Mesendoderm (in vitro differentiated cells): ENCODE results near the gene MEN1.
A peak's percentile ranks its signal among the peaks of the same experiment; 100 is the strongest.

Source experiments
- DNase-seq: peaks from one replicate; pipeline ENCODE4 v3.0.0; 2013
- H2AK5ac ChIP-seq: 2 replicates; pipeline ENCODE4 v1.6.1; 2013; ENCODE audit warnings: low read length, inconsistent platforms
- H2BK120ac ChIP-seq: 2 replicates; pipeline ENCODE4 v1.6.1; 2013; ENCODE audit warnings: low read depth, mild to moderate bottlenecking, low read length, moderate library complexity, mixed read lengths
- H2BK15ac ChIP-seq: replicated peaks from 2 replicates; pipeline ENCODE4 v1.6.1; 2013; ENCODE audit warnings: low read depth, mild to moderate bottlenecking, moderate library complexity
- H2BK5ac ChIP-seq: 2 replicates; pipeline ENCODE4 v1.6.1; 2013; ENCODE audit warnings: low read length, inconsistent platforms
- H3K18ac ChIP-seq: 2 replicates; pipeline ENCODE4 v1.6.1; 2013; ENCODE audit warnings: mild to moderate bottlenecking, low read length, mixed read lengths
- H3K23ac ChIP-seq: one replicate; pipeline ENCODE4 v1.6.1; 2013; ENCODE audit warnings: low read length
- H3K27ac ChIP-seq: 2 replicates; pipeline ENCODE4 v1.5.1; 2013; ENCODE audit warnings: low read depth, mild to moderate bottlenecking, inconsistent platforms, low read length, moderate library complexity
- H3K27me3 ChIP-seq: 2 replicates; pipeline ENCODE4 v1.6.1; 2013; ENCODE audit warnings: low read length, control low read depth, mild to moderate bottlenecking, inconsistent platforms; ENCODE audit not compliant: insufficient read depth, poor library complexity
- H3K36me3 ChIP-seq: 2 replicates; pipeline ENCODE4 v1.6.1; 2013; ENCODE audit warnings: low read length, inconsistent platforms; ENCODE audit not compliant: control insufficient read depth, insufficient read depth
- H3K4ac ChIP-seq: one replicate; pipeline ENCODE4 v1.6.1; 2013; ENCODE audit warnings: low read depth, mild to moderate bottlenecking, low read length, moderate library complexity
- H3K4me1 ChIP-seq: 2 replicates; pipeline ENCODE4 v1.6.1; 2013; ENCODE audit warnings: low read depth, low read length, inconsistent platforms; ENCODE audit not compliant: control insufficient read depth
- H3K4me2 ChIP-seq: 2 replicates; pipeline ENCODE4 v1.6.1; 2013; ENCODE audit warnings: low read length
- H3K4me3 ChIP-seq: 2 replicates; pipeline ENCODE4 v1.5.1; 2013; ENCODE audit warnings: mild to moderate bottlenecking, low read length
- H3K56ac ChIP-seq: one replicate; pipeline ENCODE4 v1.6.1; 2013; ENCODE audit warnings: low read length
- H3K79me1 ChIP-seq: 2 replicates; pipeline ENCODE4 v1.6.1; 2013; ENCODE audit warnings: low read length, inconsistent platforms
- H3K79me2 ChIP-seq: 2 replicates; pipeline ENCODE4 v1.6.1; 2013; ENCODE audit warnings: mild to moderate bottlenecking, low read length; ENCODE audit not compliant: control insufficient read depth, insufficient read depth
- H3K9ac ChIP-seq: 2 replicates; pipeline ENCODE4 v1.6.1; 2013; ENCODE audit warnings: low read length, inconsistent platforms
- H4K5ac ChIP-seq: one replicate; pipeline ENCODE4 v1.6.1; 2013; ENCODE audit warnings: low read length
- H4K8ac ChIP-seq: one replicate; pipeline ENCODE4 v1.6.1; 2013; ENCODE audit warnings: low read depth, mild to moderate bottlenecking, control low read depth, low read length, moderate library complexity
- WGBS: extraction: QIAGEN DNeasy Blood & Tissue Kit; methylation state at CpG from one replicate; pipeline ENCODE4 v1.1.7; 2013; ENCODE audit warnings: low lambda C conversion rate, missing lambda C conversion rate; ENCODE audit not compliant: insufficient coverage; ENCODE audit errors: extremely low coverage; 5-methylcytosine and 5-hydroxymethylcytosine counted together

The MEN1 gene

GRCh38 chr11:64805481-64805880 lies 4.9 kb downstream of the MEN1 start:
- WGBS, result no CpG with 5 or more reads among the region's 9 CpGs
- Histone ChIP-seq H4K5ac (no peak overlapping the region), H3K27ac (no peak overlapping the region), H3K4me2 (no peak overlapping the region), H3K4me3 (no peak overlapping the region), H3K4me1 (peaks cover 3% of the 10 kb centered on the region), H3K79me2 (peaks cover 3% of the 10 kb centered on the region), H2BK15ac (no peak overlapping the region), H3K27me3 (no peaks in the 10 kb centered on the region), H3K79me1 (peaks cover 5% of the 10 kb centered on the region), H4K8ac (no peak overlapping the region), H3K18ac (no peak overlapping the region), H3K4ac (no peak overlapping the region), H3K36me3 (peaks cover 4% of the 10 kb centered on the region), H2BK120ac (no peak overlapping the region), H3K56ac (no peak overlapping the region), H3K23ac (no peak overlapping the region), H3K9ac (no peak overlapping the region), H2AK5ac (no peak overlapping the region), H2BK5ac (no peak overlapping the region)
- DNase-seq, result no peak

DNA sequence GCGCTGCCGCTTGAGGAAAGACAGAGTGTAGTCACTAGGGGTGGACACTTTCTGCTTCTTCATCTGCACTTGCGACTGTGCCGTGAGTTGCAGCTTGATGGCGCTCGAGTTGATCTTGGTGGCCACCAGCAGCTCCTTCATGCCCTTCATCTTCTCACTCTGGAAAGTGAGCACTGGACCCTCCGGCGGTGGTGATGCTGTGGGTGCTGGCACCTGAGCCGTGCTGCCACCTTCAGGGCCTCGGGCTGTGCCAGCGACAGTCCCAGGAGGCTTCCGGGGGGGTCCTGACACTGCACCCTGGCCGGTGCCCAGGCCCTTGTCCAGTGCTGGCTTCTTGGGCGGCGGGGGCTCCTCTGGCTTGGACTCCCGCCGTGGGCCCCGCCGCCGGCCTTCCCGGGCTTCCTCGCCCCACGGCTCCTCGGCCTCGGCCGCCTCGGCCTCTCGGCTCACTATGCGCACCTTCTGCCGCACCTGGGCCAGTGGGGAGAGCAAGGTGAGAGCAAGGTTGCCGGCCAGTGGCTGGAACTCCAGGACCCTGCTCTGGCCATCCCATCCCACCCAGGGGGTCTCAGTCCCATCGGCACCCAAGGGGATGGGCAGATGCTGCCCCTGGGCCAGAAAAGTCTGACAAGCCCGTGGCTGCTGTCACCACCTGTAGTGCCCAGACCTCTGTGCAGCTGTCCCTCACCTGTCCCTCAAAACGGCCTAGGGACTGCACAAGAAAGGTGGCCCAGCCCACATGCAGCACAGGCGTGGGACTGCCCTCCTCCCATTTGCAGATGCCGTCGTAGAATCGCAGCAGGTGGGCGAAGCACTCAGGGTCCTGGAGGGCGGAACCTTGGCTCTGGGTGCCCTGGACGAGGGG lies 5.8 kb downstream of the MEN1 start:
- Histone ChIP-seq H3K4me3 (no peak overlapping the region), H3K4me2 (no peak overlapping the region), H3K36me3 (peaks cover 4% of the 10 kb centered on the region)

GRCh38 chr11:64803846-64804345 lies 6.5 kb downstream of the MEN1 start:
- no peak overlapping the region for H2BK120ac ChIP-seq
- peak; percentile 82 for DNase-seq
- H4K8ac ChIP-seq, result no peak overlapping the region
- H3K4me2 ChIP-seq, result peak overlapping the region; percentile 34
- H3K56ac ChIP-seq, result peak overlapping the region; percentile 59
- H3K4ac ChIP-seq, result no peak overlapping the region
- H3K18ac ChIP-seq, result no peak overlapping the region
- no peaks in the 10 kb centered on the region for H3K79me2 ChIP-seq
- no peak overlapping the region for H3K4me3 ChIP-seq
- H3K27me3 ChIP-seq, result no peaks in the 10 kb centered on the region
- peak overlapping the region; percentile 18 for H3K27ac ChIP-seq
- H3K9ac ChIP-seq, result peak overlapping the region; percentile 46
- WGBS, result no CpG with 5 or more reads among the region's 15 CpGs
- H2BK15ac ChIP-seq, result no peak overlapping the region
- H3K36me3 ChIP-seq, result peaks cover 4% of the 10 kb centered on the region
- no peak overlapping the region for H4K5ac ChIP-seq
- no peak overlapping the region for H3K23ac ChIP-seq
- no peak overlapping the region for H2AK5ac ChIP-seq
- H3K4me1 ChIP-seq, result no peaks in the 10 kb centered on the region
- peaks cover 2% of the 10 kb centered on the region for H3K79me1 ChIP-seq
- H2BK5ac ChIP-seq, result no peak overlapping the region

More for the DNA sequence above, 5.8 kb downstream of the MEN1 start:
- Histone ChIP-seq H2BK5ac (no peak overlapping the region), H4K5ac (no peak overlapping the region), H3K27me3 (no peaks in the 10 kb centered on the region), H3K27ac (no peak overlapping the region), H4K8ac (no peak overlapping the region), H3K4me1 (peaks cover 3% of the 10 kb centered on the region), H2BK120ac (no peak overlapping the region), H2BK15ac (no peak overlapping the region), H3K4ac (no peak overlapping the region), H2AK5ac (no peak overlapping the region), H3K56ac (peak overlapping the region; percentile 22), H3K79me2 (peaks cover 3% of the 10 kb centered on the region), H3K23ac (no peak overlapping the region), H3K79me1 (peaks cover 5% of the 10 kb centered on the region), H3K9ac (peak overlapping the region; percentile 46), H3K18ac (no peak overlapping the region)
- DNase-seq, result peak; percentile 44
- no CpG with 5 or more reads among the region's 41 CpGs for WGBS

DNA sequence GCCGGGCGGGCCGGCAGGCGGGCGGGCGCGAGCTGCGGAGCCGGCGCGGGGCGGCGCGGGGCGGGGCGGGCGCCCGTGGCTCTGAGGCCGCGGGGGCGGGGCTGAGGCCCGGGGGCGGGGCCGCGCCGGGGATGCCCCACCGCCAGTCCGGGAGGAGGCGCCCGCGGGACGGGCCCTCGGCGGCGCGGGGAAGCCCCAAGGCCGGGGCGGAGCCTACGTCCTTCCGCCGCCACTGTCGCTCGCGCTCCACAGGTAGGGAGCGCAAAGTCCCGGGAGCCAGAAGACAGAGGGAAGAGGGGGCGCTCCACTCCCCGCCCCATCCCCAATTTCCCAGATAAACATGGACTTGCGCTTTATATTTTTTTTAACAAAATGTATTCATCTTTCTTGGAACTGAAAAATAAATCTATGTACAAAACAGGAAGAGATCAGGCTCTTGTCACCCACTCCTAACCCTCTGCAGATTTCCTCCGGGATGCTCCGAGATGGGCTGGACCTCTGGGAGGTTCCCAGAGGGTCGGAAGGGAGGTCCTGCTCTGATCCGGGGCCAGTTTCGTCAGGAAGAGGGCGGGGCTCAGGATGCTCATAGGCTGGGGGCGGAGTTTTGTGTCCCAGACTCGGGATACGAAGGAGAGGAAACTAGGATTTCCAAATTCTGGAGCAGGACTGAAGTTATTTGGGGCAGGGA lies 7.0 kb downstream of the MEN1 start, which contains the start of gene MAP4K2:
TSS of gene MAP4K2 (minus strand) at position 57 of the 688 bp plus-strand sequence. CDS start 65 bp downstream, outside the sequence.
- Histone ChIP-seq H2BK15ac (no peak within 1 kb of the TSS), H2BK5ac (no peak within 1 kb of the TSS), H3K23ac (no peak within 1 kb of the TSS), H3K18ac (no peak within 1 kb of the TSS), H3K4me3 (peak within 1 kb of the TSS; percentile 50), H4K8ac (no peak within 1 kb of the TSS), H3K4ac (no peak within 1 kb of the TSS), H3K27ac (peak within 1 kb of the TSS; percentile 18), H3K4me1 (no peaks in the 10 kb centered on the region), H4K5ac (no peak within 1 kb of the TSS), H3K4me2 (peak within 1 kb of the TSS; percentile 67), H3K56ac (peak within 1 kb of the TSS; percentile 94), H2AK5ac (no peak within 1 kb of the TSS), H3K79me2 (no peaks in the 10 kb centered on the region), H3K79me1 (peaks cover 2% of the 10 kb centered on the region), H3K36me3 (peaks cover 4% of the 10 kb centered on the region), H2BK120ac (no peak within 1 kb of the TSS), H3K27me3 (no peaks in the 10 kb centered on the region), H3K9ac (peak within 1 kb of the TSS; percentile 71)
- peak; percentile 95 for DNase-seq
- WGBS, result no CpG with 5 or more reads among the region's 58 CpGs

GRCh38 chr11:64802370-64803157 lies 7.8 kb downstream of the MEN1 start:
- Histone ChIP-seq H2BK5ac (no peak overlapping the region), H3K56ac (peak overlapping the region; percentile 94), H3K79me2 (no peaks in the 10 kb centered on the region), H3K4me3 (peak overlapping the region; percentile 50), H2AK5ac (no peak overlapping the region), H3K23ac (no peak overlapping the region), H3K4ac (no peak overlapping the region), H2BK120ac (no peak overlapping the region), H3K9ac (peak overlapping the region; percentile 65), H3K36me3 (peaks cover 3% of the 10 kb centered on the region), H4K8ac (no peak overlapping the region), H3K27me3 (no peaks in the 10 kb centered on the region), H3K27ac (no peak overlapping the region), H3K79me1 (peaks cover 2% of the 10 kb centered on the region), H4K5ac (no peak overlapping the region), H3K4me2 (peak overlapping the region; percentile 67), H3K4me1 (no peaks in the 10 kb centered on the region), H2BK15ac (no peak overlapping the region), H3K18ac (no peak overlapping the region)
- no CpG with 5 or more reads among the region's 54 CpGs for WGBS
- DNase-seq, result peak; percentile 17
